Suppressor macrophage (primary cell): Measurements from ENCODE around the gene PIEZO2.

Experiments used
- DNase-seq, 4 experiments: peaks; one replicate each; pipeline ENCODE4 v3.0.0-alpha.2; 2020 to 2022

PIEZO2 gene

GRCh38 chr18:11024928-11025669 is 124.3 kb downstream of the PIEZO2 start:
- DNase-seq, result no peak

DNA sequence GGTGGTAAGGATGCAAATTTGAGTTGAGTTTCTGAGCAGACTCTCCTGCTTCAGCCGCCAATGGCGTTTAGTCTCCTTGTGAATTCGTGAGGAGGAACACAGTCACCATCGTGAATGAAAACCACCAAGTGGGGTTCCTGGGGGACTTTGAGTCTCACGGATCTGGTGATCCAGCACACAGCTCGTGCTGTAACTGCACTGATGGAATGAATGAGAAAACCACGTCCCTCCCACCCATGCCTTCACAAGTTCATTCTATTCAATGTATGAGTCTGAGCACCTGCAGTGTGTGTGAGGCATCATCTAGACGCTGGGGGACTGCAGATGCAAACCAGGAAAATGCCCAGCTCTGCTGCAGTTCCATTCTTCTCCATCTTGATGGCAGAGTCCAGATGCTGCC is 127.9 kb downstream of the PIEZO2 start:
- no peak for DNase-seq

DNA sequence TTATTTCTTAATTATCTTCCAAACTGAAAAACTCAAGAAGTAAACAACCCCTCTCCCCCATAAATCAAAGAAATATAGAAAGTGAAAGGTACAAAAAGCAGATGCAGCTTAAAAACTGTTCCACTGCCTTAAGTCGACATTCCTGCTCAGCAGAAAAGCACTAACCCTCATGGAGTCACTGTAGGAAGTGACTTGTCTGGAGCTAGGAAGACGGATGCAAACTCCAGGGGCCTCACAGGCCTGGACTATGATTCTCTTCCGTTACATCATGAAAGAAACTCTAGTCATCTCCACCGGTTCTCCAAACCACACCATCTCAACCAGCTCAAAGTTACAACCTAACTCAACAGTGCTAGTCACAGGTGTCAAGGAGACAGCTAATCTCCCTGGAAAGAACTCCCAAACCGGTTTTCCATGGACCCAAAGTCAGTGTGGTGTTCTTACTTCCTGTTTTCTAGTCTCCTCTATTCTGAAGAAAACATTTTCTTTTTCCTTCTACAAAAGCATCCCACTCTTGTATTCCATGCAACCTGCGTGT is 128.4 kb downstream of the PIEZO2 start:
- no peak for DNase-seq

DNA sequence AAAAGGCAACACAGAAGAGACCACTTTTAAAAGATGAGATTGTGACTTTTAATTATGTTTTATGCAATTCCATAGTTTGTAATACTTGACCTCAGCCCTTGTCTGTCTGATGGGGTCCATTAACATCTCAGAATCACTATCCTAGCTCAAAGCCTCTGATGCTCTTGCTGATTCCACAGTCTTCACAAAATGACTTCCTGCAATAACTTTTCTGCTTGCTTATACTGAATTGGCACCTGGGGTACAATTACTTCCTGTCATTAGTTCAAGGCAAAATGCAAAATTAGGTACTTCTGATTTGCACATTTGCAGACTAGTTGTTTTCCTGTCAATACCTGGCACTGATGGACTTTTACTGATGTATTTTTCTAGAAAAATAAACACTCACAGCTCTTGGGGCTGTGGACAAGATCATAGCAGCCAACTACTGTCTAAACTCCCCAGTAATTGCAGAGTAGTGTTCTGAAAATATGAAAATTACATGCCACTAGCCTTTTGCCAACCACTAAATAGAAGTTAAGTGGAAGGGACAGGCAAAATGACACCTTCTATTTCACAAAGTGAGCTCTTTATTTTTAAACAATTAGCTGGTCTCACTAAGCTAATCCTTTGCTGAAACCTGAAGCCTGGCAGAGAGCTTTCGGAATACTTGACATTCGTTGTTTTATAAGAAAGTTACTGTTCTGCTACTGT is 129.1 kb downstream of the PIEZO2 start:
- DNase-seq, result no peak

DNA sequence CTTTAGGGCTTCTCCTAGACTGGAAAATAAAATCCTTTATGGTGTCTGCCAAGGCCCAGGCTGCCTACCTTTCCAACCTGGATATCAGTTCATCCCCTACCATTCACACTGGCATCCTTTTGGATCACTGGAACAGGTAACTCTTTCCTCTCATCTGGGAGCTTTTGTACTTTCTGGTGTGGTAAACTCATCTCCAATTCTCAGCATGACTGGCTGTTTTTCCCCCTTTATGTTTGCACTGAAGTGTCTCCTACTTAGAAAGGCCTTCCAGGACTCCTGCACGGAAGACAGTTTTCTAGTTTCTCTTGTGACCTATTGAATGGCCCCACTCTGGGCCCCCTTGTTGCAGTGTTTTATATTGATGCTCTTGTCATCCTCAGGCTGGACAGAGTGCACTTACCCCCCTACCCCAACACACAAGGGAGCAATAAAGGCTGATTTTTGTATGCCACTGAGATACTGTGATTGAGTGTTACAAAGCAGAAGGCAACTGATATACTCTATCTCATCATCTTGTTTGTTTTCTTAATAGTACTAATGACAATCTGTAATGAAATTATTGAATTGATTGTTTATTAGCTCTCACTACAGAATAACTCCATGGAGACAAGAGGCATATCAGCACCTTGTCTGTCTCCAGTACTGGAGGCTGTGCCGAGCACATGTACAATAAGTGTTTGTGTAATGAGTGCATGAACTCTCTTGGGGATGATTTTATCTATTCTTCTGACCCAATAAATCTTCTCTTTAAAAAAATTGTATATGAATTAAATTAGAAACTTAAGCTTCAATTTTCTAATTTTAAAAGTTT is 129.9 kb downstream of the PIEZO2 start:
- DNase-seq, result no peak

GRCh38 chr18:11009869-11010268 is 139.5 kb downstream of the PIEZO2 start:
- DNase-seq, result no peak

DNA sequence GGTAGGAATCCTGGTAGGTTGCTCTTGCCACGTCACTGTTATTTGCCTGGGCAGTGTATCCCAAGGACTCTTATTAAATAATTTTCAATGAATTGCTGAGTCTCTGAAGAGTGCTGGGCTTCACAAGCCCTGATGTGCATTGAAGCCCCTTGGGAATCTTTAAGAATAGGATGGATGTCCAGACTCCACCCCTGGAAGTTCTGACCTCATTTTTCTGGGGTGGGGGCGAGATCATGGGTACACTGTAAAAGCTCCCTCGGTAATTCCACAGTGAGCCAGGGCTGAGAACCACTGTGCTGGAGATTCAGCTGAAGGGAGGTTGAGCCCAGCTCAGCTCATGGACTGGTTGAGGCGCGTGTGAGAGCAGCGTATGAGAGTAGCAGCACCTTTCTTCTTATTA is 140.2 kb downstream of the PIEZO2 start:
- DNase-seq, result no peak

DNA sequence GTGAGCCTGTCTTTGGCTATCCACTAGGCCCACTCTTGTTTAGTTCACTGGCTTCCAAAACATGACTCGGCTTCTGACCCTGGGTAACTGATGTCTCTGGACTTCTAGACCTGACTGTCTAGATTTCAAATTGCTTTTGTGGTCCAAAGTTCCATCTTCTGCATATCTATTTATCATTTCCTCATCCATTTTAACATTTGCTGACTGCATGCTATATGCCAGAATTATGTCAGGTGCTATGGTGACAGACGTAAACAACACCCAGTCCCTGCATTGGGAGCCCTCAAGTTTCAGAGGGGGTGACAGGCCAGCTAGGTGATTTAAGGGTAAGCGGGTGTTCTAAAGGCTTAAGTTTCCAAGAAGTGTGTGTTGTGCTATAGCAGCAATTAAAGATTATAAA is 140.9 kb downstream of the PIEZO2 start:
- no peak for DNase-seq

DNA sequence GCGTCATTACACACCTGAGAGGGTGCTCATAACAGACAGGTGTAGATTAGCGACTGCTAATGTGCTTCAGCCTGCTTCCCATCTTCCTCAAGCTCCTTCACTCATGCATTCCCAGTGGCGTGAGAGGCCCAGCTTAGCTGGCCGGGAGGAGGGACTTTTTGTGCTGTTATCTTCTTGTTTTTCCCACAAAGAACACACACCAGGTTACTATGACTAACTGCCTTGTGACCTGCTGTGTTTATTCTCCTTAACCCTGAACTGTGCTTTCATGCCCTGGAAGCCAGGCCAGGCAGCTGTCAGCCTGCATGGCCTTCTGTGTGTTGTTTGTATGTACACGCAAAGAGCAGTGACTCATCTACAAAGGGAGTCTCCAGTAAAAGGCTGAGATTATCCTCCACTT is 143.8 kb downstream of the PIEZO2 start:
- no peak for DNase-seq

- DNase-seq, result no peak
Measured at GRCh38 chr18:11004951-11005350, 144.4 kb downstream of the PIEZO2 start.

DNA sequence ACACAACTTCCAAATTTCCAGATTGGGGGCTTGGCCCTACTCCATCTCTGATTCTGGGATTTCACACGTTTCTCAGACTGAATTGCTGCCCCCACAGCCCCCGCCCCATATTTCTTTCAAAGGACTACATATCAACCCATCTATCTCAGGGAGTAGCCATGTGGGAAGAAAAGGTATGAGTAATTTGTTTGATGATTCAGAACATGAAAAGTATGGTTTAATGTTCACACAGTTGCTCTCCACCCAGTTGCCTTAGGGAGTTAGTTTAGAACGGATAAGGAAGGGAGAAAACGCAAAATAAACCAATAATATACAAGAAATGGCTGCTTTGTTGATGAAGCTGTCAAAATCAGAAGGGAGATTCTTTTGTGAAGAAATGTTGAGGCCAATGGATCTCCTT is 145.1 kb downstream of the PIEZO2 start:
- no peak for DNase-seq

DNA sequence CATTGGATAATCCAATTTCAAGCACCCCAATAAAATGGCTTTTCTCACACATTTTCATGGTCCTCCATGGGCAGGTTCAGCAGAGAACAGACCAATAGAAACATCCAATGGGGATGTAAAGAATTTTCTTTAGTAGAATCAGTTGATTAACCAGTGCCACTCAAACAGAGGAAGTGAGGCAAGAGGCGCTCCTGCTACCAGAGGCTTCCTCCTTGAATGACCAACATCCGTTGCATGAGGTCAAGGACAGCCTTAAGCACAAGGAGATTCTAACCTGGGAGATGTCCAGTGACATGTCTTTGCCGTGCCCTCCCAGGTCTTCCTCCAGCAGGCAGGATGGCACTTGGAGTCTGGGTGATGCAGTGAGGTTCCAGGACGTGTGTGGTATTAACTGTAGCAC is 146.6 kb downstream of the PIEZO2 start:
- DNase-seq, result peak; percentile 8 to 32 (median 18)

DNA sequence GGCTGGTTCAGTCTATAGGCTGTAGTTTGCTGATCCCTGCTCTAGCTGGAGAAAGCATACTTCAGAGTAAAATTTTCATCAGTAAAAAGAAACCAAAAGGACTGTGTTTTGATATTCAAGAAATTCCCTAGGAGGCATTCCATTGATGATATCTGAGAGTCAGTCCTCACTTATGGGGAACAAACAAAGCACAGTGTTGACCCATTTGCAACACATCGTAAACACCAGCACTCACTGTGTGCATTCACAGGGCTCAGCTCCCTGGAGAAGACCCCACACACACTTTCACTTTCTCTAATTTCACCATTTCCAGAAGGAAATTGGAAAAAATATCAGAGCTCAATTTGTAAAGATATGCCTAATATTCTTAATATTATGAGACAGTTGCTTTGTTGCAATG is 147.1 kb downstream of the PIEZO2 start:
- DNase-seq, result no peak

DNA sequence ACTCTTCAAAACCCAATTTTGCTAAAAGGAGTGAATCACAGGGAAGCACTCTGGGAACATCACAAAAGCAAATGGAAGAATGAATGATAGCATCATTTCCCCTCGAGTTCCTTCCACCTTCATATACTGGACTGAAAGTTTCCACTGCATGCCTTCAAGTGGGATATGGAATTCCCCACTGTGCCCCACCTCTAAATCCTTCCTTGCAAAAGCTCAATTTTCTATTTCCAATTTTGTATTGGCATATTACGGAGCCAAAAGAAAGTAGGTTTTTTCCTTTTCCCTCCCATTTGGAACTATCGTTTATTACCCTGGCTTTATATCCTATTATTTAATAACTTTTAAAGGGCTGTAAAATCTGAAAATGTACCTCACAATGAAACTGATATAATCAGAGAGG is 149.3 kb downstream of the PIEZO2 start:
- DNase-seq, result no peak

GRCh38 chr18:10997885-10998284 is 151.5 kb downstream of the PIEZO2 start:
- no peak for DNase-seq

DNA sequence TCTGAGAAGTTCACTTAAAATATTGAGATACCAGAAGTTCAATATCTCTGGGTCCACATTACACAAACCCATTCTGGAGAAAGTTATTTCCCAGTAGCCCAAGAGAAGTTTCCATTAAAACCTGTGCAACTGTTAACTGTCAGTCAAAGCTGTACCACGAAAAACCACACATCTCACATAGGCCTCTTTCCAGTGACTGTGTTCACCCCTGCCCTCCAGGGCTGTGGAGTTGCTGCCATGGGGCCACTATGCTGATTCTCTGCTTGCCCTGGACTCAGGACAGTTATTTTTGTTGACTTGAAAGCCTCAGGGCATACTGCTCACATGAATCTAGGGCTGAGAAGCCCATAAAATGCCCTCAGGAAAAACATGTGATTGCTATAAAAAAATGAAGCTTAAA is 153.8 kb downstream of the PIEZO2 start:
- no peak for DNase-seq

GRCh38 chr18:10989486-10989885 is 159.9 kb downstream of the PIEZO2 start:
- DNase-seq, result peak in 1 of 4 experiments; percentile 9

GRCh38 chr18:10985689-10986088 is 163.7 kb downstream of the PIEZO2 start:
- DNase-seq, result no peak

- DNase-seq, result no peak
Measured at GRCh38 chr18:10979411-10979810, 170.0 kb downstream of the PIEZO2 start.

GRCh38 chr18:10977042-10977441 is 172.3 kb downstream of the PIEZO2 start:
- no peak for DNase-seq

- no peak for DNase-seq
Measured at GRCh38 chr18:10973567-10974203, 175.7 kb downstream of the PIEZO2 start.

- no peak for DNase-seq
Measured at GRCh38 chr18:10971717-10972116, 177.7 kb downstream of the PIEZO2 start.

GRCh38 chr18:10965119-10965518 is 184.2 kb downstream of the PIEZO2 start:
- DNase-seq, result no peak
